ENCODE data around the gene ETS1.

The ETS1 gene

GRCh38 chr11:128628325-128628673, 40.9 kb upstream of the ETS1 start:
- Histone ChIP-seq H3K36me3 (ENCODE audit: insufficient read depth, low read length) (no peaks in the 10 kb centered on the region), H3K9me3 (ENCODE audit: low read depth, low read length) (no peaks in the 10 kb centered on the region), H3K4me3 (no peak overlapping the region), H3K27ac (no peak overlapping the region), H3K9ac (ENCODE audit: insufficient read length) (no peak overlapping the region)
- TF ChIP-seq FOXP2 (optimal IDR thresholded peaks at IDR 0.05; ENCODE audit: control extremely low read depth, extremely low read length, insufficient read depth) (no peak), EZH2 (IDR thresholded peaks at IDR 0.05) (no peak), POLR2AphosphoS5 (IDR thresholded peaks at IDR 0.05; ENCODE audit: borderline replicate concordance, low read depth, low read length) (no peak)
- DNase-seq (ENCODE audit: low read depth, low spot score) = no peak

GRCh38 chr11:128627666-128628324, 40.4 kb upstream of the ETS1 start:
- Histone ChIP-seq H3K9me3 (ENCODE audit: low read depth, low read length) (no peaks in the 10 kb centered on the region), H3K9ac (ENCODE audit: insufficient read length) (no peak overlapping the region), H3K27ac (no peak overlapping the region), H3K4me3 (no peak overlapping the region), H3K36me3 (ENCODE audit: insufficient read depth, low read length) (no peaks in the 10 kb centered on the region)
- no peak for DNase-seq (ENCODE audit: low read depth, low spot score)
- TF ChIP-seq POLR2AphosphoS5 (IDR thresholded peaks at IDR 0.05; ENCODE audit: borderline replicate concordance, low read depth, low read length) = no peak
- no peak for TF ChIP-seq FOXP2 (optimal IDR thresholded peaks at IDR 0.05; ENCODE audit: control extremely low read depth, extremely low read length, insufficient read depth)
- no peak for TF ChIP-seq EZH2 (IDR thresholded peaks at IDR 0.05)

GRCh38 chr11:128626913-128627665, 39.7 kb upstream of the ETS1 start:
- no peak overlapping the region for H3K27ac ChIP-seq
- TF ChIP-seq FOXP2 (optimal IDR thresholded peaks at IDR 0.05; ENCODE audit: control extremely low read depth, extremely low read length, insufficient read depth) (no peak), POLR2AphosphoS5 (IDR thresholded peaks at IDR 0.05; ENCODE audit: borderline replicate concordance, low read depth, low read length) (no peak), EZH2 (IDR thresholded peaks at IDR 0.05) (no peak)

DNA sequence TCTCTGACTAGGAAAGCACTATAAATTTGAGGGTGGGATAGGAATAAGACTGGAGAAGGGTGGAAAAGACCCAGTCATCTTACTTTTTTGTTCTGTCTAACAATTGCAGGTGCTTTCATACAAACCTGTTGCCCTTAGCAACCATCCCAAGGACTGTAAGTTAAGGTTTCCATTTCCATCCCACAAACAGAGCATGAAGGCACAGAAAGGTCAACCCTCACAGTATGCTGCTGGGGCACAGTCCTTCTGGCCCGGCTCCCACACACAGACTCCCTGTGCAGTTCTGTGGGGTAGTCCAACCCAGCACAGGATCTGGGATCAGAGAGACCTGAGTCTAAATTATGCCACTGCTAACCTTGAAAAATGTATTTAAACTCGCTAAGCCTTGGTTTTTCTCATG, 38.4 kb upstream of the ETS1 start:
- Histone ChIP-seq H3K9ac (ENCODE audit: insufficient read length) (no peak overlapping the region), H3K9me3 (ENCODE audit: low read depth, low read length) (no peaks in the 10 kb centered on the region), H3K27ac (no peak overlapping the region), H3K36me3 (ENCODE audit: insufficient read depth, low read length) (no peaks in the 10 kb centered on the region), H3K4me3 (no peak overlapping the region)
- no peak for DNase-seq (ENCODE audit: low read depth, low spot score)
- TF ChIP-seq FOXP2 (optimal IDR thresholded peaks at IDR 0.05; ENCODE audit: control extremely low read depth, extremely low read length, insufficient read depth) (no peak), EZH2 (IDR thresholded peaks at IDR 0.05) (no peak)

More at GRCh38 chr11:128626913-128627665, 39.7 kb upstream of the ETS1 start:
- Histone ChIP-seq H3K36me3 (ENCODE audit: insufficient read depth, low read length) (no peaks in the 10 kb centered on the region), H3K9ac (ENCODE audit: insufficient read length) (no peak overlapping the region), H3K4me3 (no peak overlapping the region), H3K9me3 (ENCODE audit: low read depth, low read length) (no peaks in the 10 kb centered on the region)
- DNase-seq (ENCODE audit: low read depth, low spot score) = no peak

- no peak overlapping the region for H3K9ac ChIP-seq (ENCODE audit: insufficient read length)
- no peak overlapping the region for H3K4me3 ChIP-seq
- no peaks in the 10 kb centered on the region for H3K36me3 ChIP-seq (ENCODE audit: insufficient read depth, low read length)
- no peaks in the 10 kb centered on the region for H3K9me3 ChIP-seq (ENCODE audit: low read depth, low read length)
- no peak overlapping the region for H3K27ac ChIP-seq
- DNase-seq (ENCODE audit: low read depth, low spot score) = no peak
- no peak for TF ChIP-seq EZH2 (IDR thresholded peaks at IDR 0.05)
- no peak for TF ChIP-seq POLR2AphosphoS5 (IDR thresholded peaks at IDR 0.05; ENCODE audit: borderline replicate concordance, low read depth, low read length)
- TF ChIP-seq FOXP2 (optimal IDR thresholded peaks at IDR 0.05; ENCODE audit: control extremely low read depth, extremely low read length, insufficient read depth) = no peak
Observed at GRCh38 chr11:128625326-128625725, 38.0 kb upstream of the ETS1 start.

- Histone ChIP-seq H3K36me3 (ENCODE audit: insufficient read depth, low read length) (no peaks in the 10 kb centered on the region), H3K4me3 (no peak overlapping the region), H3K9me3 (ENCODE audit: low read depth, low read length) (no peaks in the 10 kb centered on the region), H3K27ac (no peak overlapping the region), H3K9ac (ENCODE audit: insufficient read length) (no peak overlapping the region)
- no peak for DNase-seq (ENCODE audit: low read depth, low spot score)
- TF ChIP-seq EZH2 (IDR thresholded peaks at IDR 0.05) = no peak
- TF ChIP-seq POLR2AphosphoS5 (IDR thresholded peaks at IDR 0.05; ENCODE audit: borderline replicate concordance, low read depth, low read length) = no peak
- TF ChIP-seq FOXP2 (optimal IDR thresholded peaks at IDR 0.05; ENCODE audit: control extremely low read depth, extremely low read length, insufficient read depth) = no peak
Observed at GRCh38 chr11:128624269-128625175, 37.2 kb upstream of the ETS1 start.

DNA sequence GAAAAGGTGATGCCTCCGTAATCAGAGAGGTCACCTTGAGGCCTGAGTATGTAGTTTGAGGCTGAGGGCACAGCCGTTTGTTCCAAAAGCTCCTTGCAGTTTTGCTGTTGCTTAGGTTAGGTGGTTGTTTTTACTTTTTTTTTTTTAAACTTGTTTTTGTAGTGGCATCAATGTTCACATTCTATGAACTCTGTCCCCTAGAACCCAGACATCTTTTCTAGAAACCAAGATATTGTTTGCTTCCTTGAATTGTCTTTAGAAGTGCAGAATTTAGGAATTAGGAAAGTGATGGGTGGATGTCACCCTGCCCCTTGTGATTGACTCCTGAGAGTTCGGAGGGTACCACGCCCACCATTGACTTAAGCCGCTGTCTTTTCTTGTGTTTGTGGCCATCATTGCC, 35.7 kb upstream of the ETS1 start:
- no peaks in the 10 kb centered on the region for H3K36me3 ChIP-seq (ENCODE audit: insufficient read depth, low read length)
- TF ChIP-seq EZH2 (IDR thresholded peaks at IDR 0.05) (no peak), FOXP2 (optimal IDR thresholded peaks at IDR 0.05; ENCODE audit: control extremely low read depth, extremely low read length, insufficient read depth) (no peak), POLR2AphosphoS5 (IDR thresholded peaks at IDR 0.05; ENCODE audit: borderline replicate concordance, low read depth, low read length) (no peak)
- H3K4me3 ChIP-seq = no peak overlapping the region
- no peak overlapping the region for H3K27ac ChIP-seq
- DNase-seq (ENCODE audit: low read depth, low spot score) = no peak
- no peaks in the 10 kb centered on the region for H3K9me3 ChIP-seq (ENCODE audit: low read depth, low read length)
- no peak overlapping the region for H3K9ac ChIP-seq (ENCODE audit: insufficient read length)

Measured in SK-N-MC (cell line).